Heart left ventricle (tissue), 13 donors: ENCODE data around the gene LRRC28.

Experiments
- CTCF ChIP-seq, 12 donors: fragments of 200-600 bp; sonication (generic) in 4 of 12; IDR thresholded peaks; one replicate each; pipeline versions ENCODE4 v1.5.0 to v1.8.0; 2018 to 2022; ENCODE audit warnings: antibody characterized with exemption in 12 of 12, mild to moderate bottlenecking in 5 of 12
- POLR2A ChIP-seq, 2 donors: fragments of 450-650 bp; IDR thresholded peaks; one replicate each; pipeline ENCODE4 v1.6.1; 2017; ENCODE audit warnings: antibody characterized with exemption in 2 of 2, mild to moderate bottlenecking in 2 of 2, moderate library complexity in 2 of 2
- donor health status: ischemic (EF 13 %, LVEDD 7.1; RV severe dilation, severe dysfunction).
- donor health status: DM: no; HTN: yes; CAD: no.
- donor health status: DM: no; HTN: no; CAD: no.
- donor health status: ischemic (EF 25% LVEDD 6.9; RV normal size, moderate dysfunction).
- donor health status: ischemic (EF 25% LVEDD 5.7; RV mildly dilated, moderate dysfunction).
- donor health status: ischemic (EF 35%, LVEDD 5.7; RV mildly dilated, moderate dysfunction).
- donor health status: nonischemic (EF 11% LVEDD 7.7; RV severe dilation, severe dysfunction).
- donor health status: DM: yes; HTN: yes; CAD: no.
- donor health status: PGD.
- donor health status: ischemic (EF 29% LVEDD 5.4; RV normal size, mild dysfunction).
- donor health status: nonischemic (EF 23%, LVEDD 6.1; RV moderate dilation, normal function).

- no peak for TF ChIP-seq CTCF (IDR thresholded peaks at IDR 0.05)
- no peak for TF ChIP-seq POLR2A (IDR thresholded peaks at IDR 0.05)
These were observed 179.7 kb downstream of the LRRC28 start for GRCh38 chr15:99430881-99431401.
